Breast epithelium (tissue), 4 donors: ENCODE data around the gene LMTK2. TPM values are rescaled to one million over a fixed set of nuclear protein-coding genes. Genes with fewer than 3 reads are reported as not detected.
A peak's percentile ranks its signal among the peaks of the same experiment; 100 is the strongest.

Source experiments
- DNase-seq, 2 donors: peaks; one replicate each; pipeline ENCODE4 v3.0.0-alpha.2; 2019; ENCODE audit warnings: low spot score in 2 of 2
- H3K27ac ChIP-seq, 2 donors: fragments of 200-600 bp; sonication (generic) in 1 of 2; one replicate each; pipeline ENCODE4 v1.5.1; 2016 to 2019; ENCODE audit warnings: mild to moderate bottlenecking in 1 of 2
- H3K27me3 ChIP-seq, 2 donors: fragments of 200-600 bp; sonication (generic) in 1 of 2; one replicate each; pipeline versions ENCODE4 v1.5.1 to v1.6.0; 2017 to 2019; ENCODE audit warnings: control low read depth in 1 of 2, mild to moderate bottlenecking in 1 of 2
- H3K36me3 ChIP-seq: fragments of 200-600 bp; one replicate; pipeline ENCODE4 v1.5.1; 2019
- H3K4me1 ChIP-seq, 2 donors: fragments of 200-600 bp; sonication (generic); one replicate each; pipeline ENCODE4 v1.5.1; 2016 to 2019; ENCODE audit warnings: control low read depth in 1 of 2
- H3K4me3 ChIP-seq, 3 donors: fragments of 200-600 bp; sonication (generic); 1 replicate in 2 of 3; 2 replicates in 1 of 3; pipeline ENCODE4 v1.5.1; 2016 to 2019; ENCODE audit warnings: mild to moderate bottlenecking in 3 of 3, moderate library complexity in 2 of 3
- H3K9me3 ChIP-seq, 2 donors: fragments of 200-600 bp; sonication (generic) in 1 of 2; one replicate each; pipeline ENCODE4 v1.5.1; 2016 to 2019; ENCODE audit warnings: control low read depth in 1 of 2
- CTCF ChIP-seq, 3 donors: fragments of 450-650 bp; IDR thresholded peaks; one replicate each; pipeline ENCODE4 v1.5.1; 2016 to 2017; ENCODE audit warnings: antibody characterized with exemption in 3 of 3, mild to moderate bottlenecking in 3 of 3, moderate library complexity in 3 of 3
- POLR2A ChIP-seq: fragments of 450-650 bp; IDR thresholded peaks from one replicate; pipeline ENCODE4 v1.6.1; 2016; ENCODE audit warnings: antibody characterized with exemption, mild to moderate bottlenecking, moderate library complexity
- POLR2AphosphoS5 ChIP-seq, 3 donors: sonication (generic); formaldehyde crosslinking; IDR thresholded peaks; one replicate each; pipeline ENCODE4 v1.6.1; 2017; ENCODE audit warnings: antibody characterized with exemption in 3 of 3
- intact Hi-C: fragments of 100-400 bp; cut with DNase I; formaldehyde crosslinking; loops from one replicate; pipeline ENCODE4 v1.15.1; 2023; ENCODE audit warnings: low total_unique reads
- total RNA-seq, 3 donors: library from RNA; depleted of rRNA; stranded (reverse); fragments of >200 nt; gene quantifications; one replicate each; pipeline ENCODE4 v1.1.0, GENCODE V29; 2016

Gene LMTK2
- total RNA-seq, 3 donors from 2014 or later = 9.4 to 16.7 (median 14.1) TPM

GRCh38 chr7:98251231-98251600, 144.6 kb downstream of the LMTK2 start:
- H3K27ac ChIP-seq = peak overlapping the region; percentile 83 to 88
- H3K36me3 ChIP-seq = no peaks in the 10 kb centered on the region
- intact Hi-C loops = no loop called here
- peak overlapping the region; percentile 76 to 92 (median 91) for H3K4me3 ChIP-seq
- H3K4me1 ChIP-seq = peaks cover 0 to 17% of the 10 kb centered on the region in 2 donors
- DNase-seq = no peak
- no peak for TF ChIP-seq POLR2AphosphoS5 (IDR thresholded peaks at IDR 0.05)
- TF ChIP-seq CTCF (IDR thresholded peaks at IDR 0.05) = no peak
- no peak for TF ChIP-seq POLR2A
- no peaks in the 10 kb centered on the region for H3K27me3 ChIP-seq
- no peaks in the 10 kb centered on the region for H3K9me3 ChIP-seq

- Histone ChIP-seq H3K4me1 (peaks cover 0 to 17% of the 10 kb centered on the region in 2 donors), H3K4me3 (peak within 1 kb of the TSS; percentile 76 to 92 (median 91)), H3K36me3 (no peaks in the 10 kb centered on the region), H3K27ac (peak within 1 kb of the TSS; percentile 83 to 88), H3K27me3 (no peaks in the 10 kb centered on the region), H3K9me3 (no peaks in the 10 kb centered on the region)
- intact Hi-C loops = no loop called here
- TF ChIP-seq POLR2AphosphoS5 (IDR thresholded peaks at IDR 0.05) (peak; percentile 53 to 70 (median 60)), POLR2A (no peak)
- peak; percentile 92 to 95 for DNase-seq
These were observed 145.2 kb downstream of the LMTK2 start, which contains the start of gene TECPR1 for GRCh38 chr7:98251601-98252424. Gene TECPR1, minus strand, starts transcription at chr7:98252232. Its CDS starts 6,086 bp downstream, at chr7:98246146.

- no peak for DNase-seq
- intact Hi-C loops = no loop called here
- TF ChIP-seq POLR2A (no peak), POLR2AphosphoS5 (IDR thresholded peaks at IDR 0.05) (peak in 1 of 3 donors; percentile 44)
- Histone ChIP-seq H3K36me3 (no peaks in the 10 kb centered on the region), H3K4me1 (peaks cover 0 to 17% of the 10 kb centered on the region in 2 donors), H3K27me3 (no peaks in the 10 kb centered on the region), H3K9me3 (no peaks in the 10 kb centered on the region), H3K27ac (peak overlapping the region; percentile 83 to 88), H3K4me3 (peak overlapping the region; percentile 76 to 92 (median 91))
These were observed 145.9 kb downstream of the LMTK2 start for GRCh38 chr7:98252425-98253054.

- H3K9me3 ChIP-seq = no peaks in the 10 kb centered on the region
- TF ChIP-seq POLR2AphosphoS5 (IDR thresholded peaks at IDR 0.05) = no peak
- no peak for TF ChIP-seq CTCF (IDR thresholded peaks at IDR 0.05)
- TF ChIP-seq POLR2A = no peak
- H3K27me3 ChIP-seq = no peaks in the 10 kb centered on the region
- H3K27ac ChIP-seq = no peak overlapping the region
- intact Hi-C loops = no loop called here
- no peak for DNase-seq
- no peaks in the 10 kb centered on the region for H3K36me3 ChIP-seq
- H3K4me1 ChIP-seq = peaks cover 0 to 17% of the 10 kb centered on the region in 2 donors
- no peak overlapping the region for H3K4me3 ChIP-seq
These were observed 147.9 kb downstream of the LMTK2 start for GRCh38 chr7:98254516-98254915.

- H3K4me1 ChIP-seq = peaks cover 0 to 17% of the 10 kb centered on the region in 2 donors
- no peaks in the 10 kb centered on the region for H3K9me3 ChIP-seq
- intact Hi-C loops = no loop called here
- H3K27me3 ChIP-seq = no peaks in the 10 kb centered on the region
- no peak overlapping the region for H3K27ac ChIP-seq
- no peaks in the 10 kb centered on the region for H3K36me3 ChIP-seq
- TF ChIP-seq POLR2AphosphoS5 (IDR thresholded peaks at IDR 0.05) = no peak
- TF ChIP-seq POLR2A = no peak
- TF ChIP-seq CTCF (IDR thresholded peaks at IDR 0.05) = no peak
- DNase-seq = no peak
- no peak overlapping the region for H3K4me3 ChIP-seq
These were observed 148.4 kb downstream of the LMTK2 start for GRCh38 chr7:98254951-98255610.
